ENCODE results near the gene TBCD.
"Not testable (repeated sequence)": the region's sequence is repeated elsewhere in the genome, so short reads cannot be mapped to it uniquely, and the experiment has no call there.

Gene TBCD

DNA sequence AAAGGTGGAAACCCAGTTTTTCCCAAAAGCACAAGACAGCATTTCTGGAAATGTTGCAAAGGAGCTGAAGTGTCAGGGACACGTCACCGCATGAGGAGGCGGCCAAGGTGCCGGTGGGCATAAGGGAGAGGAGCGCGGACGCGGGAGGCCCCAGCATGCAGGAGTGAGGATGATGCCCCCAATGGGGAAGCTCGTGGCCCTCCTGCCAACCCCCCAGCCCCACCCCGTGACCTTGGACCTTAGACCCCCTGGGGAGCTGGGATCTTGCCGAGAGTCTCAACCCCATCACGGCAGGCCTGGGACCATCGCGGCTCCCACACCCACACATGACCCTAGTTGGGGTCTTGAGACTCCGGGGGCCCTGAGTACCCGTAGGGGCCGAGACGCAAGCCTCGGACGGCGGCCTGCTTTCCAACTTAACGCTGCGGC is 208.1 kb downstream of the TBCD start:
- no peak for DNase-seq

DNA sequence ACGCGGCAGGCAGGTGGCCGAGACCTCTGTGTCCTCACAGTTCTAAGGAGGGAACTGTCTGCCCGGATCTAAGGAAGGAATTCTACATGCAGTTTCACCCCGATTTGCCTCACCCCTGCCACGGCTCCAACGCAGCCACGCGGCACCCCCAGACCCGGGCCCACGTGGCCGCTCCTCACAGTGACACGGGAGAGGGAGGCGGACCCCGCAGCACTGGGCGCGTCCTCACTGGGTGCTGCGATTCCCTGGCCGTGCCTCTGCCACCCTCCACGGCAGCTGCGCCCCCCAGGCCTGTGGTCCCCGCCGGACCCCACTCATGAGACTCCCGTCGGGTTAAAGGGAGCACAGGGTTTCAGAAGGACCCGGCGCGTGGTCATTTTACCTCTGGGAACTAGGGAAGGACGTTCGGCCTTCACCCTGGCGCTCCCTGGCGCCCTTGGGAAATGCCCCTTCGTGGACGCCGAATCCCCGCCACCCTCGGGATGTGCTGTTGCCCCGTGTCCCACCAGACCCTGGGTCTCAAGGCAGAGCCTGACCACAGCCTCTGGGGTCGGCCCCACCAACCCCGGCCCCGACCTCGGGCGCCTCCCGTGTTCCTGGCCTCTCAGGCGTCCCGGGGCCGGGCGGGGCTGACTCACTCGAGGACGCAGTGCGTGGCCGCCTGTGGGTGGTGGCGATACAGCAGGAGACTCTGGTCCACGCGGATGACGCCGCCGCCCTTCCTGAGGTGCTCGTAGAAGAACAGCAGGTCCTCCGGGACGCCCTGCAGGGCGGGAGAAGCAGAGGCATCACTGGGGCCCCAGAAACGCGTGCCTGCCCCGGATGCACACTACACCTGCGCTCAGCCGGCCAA is 208.8 kb downstream of the TBCD start:
- DNase-seq = no peak

DNA sequence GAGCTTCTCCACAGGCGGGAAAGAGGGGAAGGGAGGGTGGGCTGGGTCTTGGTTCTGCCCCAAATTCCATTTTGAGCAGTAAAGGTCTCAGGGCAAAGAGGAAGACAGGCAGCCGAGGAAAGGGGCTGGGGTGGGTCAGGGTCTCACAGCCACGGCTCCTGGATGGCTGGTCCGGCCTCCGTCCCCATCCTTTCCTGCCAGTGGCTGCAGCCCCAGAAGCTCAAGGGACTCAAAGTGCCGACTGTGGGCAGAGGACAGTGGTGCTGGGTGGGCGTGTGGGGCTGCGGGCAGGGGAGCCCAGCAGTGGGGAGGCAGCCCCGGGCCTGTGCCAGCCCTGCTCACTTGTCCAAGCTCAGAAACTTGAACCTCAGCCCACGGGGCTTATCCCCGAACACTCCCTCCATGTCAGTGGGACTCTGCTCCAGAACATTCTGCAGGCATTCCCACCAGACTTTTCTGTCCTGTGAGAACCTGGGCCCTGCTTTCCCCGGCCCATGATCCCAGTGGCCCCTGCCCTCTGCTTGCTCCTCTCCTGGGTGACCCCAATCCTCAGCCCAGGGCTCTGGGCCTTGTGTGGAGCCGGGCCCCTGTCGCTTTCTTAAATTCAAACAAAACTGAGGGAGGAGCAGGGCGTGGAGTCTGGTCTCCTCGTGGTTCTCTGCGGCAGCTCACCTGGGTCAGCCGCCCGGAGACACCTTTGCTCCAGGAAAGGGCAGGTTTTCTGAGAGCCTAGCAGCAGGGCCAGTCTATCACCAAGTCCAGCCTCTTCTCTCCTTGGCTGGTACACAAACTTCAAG is 209.7 kb downstream of the TBCD start:
- no peak for DNase-seq

DNA sequence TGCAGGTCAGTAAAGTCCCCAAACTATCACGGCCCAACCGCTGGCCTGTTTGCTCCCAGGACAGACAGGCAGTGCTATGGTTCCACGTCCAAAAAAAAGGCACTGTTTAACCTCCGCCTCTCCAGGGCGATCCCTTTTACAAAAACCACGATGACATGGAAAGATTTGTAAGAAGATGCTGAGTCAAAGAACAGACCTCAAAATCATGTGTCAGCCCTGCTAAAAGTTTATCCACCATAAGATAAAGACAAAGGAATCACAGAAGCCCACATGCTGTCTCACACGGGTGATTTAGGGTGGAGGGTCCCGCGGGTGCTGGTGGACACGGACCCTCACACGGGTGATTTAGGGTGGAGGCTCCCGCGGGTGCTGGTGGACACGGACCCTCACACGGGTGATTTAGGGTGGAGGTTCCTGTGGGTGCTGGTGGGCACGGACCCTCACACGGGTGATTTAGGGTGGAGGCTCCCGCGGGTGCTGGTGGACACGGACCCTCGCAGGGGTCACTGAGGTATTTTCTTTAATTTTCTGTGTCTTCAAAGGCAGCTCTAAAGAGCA is 210.4 kb downstream of the TBCD start:
- no peak for DNase-seq

DNA sequence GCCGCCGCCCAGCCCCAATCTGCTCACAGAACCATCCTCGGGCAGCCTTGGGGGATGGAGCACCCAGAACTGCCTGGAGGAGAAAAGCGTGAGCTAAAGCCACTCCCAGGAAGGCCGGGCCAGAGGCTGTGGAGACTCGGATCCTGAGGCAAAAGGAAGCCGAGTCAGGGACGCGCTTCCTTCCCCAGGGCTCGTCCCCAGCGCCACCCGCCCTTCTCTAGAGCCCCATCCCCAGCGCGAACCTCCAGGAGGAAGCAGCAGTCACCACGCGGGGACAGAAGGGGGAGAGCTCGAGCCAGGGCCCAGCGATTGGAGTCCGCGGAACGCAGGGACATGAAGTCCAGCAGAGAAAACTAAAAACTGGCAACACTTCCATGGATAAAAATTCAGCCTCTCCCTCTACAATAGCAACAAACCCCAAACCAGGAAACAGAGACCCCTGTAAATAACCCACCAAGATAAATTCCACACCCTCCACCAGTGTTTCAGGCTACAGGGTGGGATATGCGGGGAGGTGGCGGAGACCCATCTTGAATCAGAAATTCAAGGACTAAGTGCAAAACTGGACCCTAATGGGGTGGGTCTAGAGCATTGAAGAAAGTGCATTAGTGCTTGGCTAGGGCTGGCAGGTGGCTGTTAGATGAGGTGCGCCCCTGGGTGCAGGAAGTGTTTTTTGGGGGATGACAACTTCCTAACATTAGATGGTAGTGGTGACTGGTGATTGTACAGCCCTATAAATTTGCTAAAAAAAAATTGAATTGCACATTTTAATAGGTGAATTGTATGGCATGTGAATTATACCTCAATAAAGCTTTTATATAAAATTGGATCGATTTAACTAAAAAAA is 211.5 kb downstream of the TBCD start:
- no peak for DNase-seq

DNA sequence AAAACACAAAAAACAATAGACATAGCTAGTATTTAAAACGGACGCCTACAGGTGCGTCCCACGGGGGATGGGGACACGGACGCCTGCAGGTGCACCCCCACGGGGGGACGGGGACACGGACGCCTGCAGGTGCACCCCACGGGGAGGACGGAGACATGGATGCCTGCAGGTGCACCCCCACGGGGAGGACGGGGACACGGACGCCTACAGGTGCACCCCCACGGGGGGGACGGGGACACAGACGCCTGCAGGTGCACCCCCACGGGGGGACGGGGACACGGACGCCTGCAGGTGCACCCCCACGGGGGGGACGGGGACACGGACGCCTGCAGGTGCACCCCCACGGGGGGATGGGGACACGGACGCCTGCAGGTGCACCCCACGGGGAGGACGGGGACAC is 212.6 kb downstream of the TBCD start:
- DNase-seq = not testable (repeated sequence)

DNA sequence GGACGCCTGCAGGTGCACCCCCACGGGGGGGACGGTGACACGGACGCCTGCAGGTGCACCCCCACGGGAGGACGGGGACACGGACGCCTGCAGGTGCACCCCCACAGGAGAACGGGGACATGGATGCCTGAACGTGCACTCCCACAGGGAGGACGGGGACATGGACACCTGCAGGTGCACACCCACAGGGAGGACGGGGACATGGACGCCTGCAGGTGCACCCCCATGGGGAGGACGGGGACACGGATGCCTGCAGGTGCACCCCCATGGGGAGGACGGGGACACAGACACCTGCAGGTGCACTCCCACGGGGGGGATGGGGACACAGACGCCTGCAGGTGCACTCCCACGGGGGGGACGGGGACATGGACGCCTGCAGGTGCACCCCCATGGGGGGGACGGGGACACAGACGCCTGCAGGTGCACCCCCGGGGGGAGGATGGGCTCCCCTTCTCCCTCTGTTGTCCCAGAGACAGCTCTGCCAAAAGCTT is 213.0 kb downstream of the TBCD start:
- no peak for DNase-seq

DNA sequence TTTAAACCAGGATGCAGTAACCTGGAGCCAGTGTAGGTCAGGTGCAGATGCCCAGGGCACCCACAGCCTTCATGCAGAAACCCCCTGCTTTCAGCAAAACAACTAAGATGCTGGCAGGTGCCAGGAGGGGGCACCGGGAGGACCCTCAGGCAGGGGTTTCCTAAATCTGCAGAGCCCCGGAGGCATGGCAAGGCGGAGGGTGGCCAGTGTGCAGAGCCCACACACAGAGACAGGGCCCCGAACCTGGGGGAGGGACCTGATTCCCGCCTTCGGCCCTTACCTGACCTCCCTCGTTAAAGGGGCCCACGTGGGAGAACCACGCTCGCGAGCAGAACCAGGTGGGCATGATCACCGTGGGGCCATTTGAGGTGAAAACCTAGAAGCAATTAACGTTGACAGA is 213.5 kb downstream of the TBCD start:
- DNase-seq = no peak

DNA sequence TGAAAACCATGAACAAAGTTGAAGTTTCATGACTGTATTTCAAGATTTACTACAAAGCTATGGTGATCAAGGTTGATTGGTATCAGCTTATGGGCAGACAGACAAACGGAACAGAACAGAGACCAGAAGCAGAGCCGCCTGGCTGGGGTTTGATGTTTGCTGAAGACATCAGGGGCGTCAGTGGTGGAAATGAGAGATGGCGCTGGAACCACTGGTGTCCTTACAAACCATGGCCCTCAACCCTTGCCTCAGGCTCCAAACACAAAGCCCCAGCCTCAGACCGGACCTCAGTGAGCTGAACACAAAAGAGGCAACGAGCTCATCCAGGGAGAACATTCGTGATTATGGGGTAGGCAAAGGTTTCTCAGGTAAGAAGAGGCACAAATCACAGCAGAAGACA is 214.6 kb downstream of the TBCD start:
- no peak for DNase-seq

DNA sequence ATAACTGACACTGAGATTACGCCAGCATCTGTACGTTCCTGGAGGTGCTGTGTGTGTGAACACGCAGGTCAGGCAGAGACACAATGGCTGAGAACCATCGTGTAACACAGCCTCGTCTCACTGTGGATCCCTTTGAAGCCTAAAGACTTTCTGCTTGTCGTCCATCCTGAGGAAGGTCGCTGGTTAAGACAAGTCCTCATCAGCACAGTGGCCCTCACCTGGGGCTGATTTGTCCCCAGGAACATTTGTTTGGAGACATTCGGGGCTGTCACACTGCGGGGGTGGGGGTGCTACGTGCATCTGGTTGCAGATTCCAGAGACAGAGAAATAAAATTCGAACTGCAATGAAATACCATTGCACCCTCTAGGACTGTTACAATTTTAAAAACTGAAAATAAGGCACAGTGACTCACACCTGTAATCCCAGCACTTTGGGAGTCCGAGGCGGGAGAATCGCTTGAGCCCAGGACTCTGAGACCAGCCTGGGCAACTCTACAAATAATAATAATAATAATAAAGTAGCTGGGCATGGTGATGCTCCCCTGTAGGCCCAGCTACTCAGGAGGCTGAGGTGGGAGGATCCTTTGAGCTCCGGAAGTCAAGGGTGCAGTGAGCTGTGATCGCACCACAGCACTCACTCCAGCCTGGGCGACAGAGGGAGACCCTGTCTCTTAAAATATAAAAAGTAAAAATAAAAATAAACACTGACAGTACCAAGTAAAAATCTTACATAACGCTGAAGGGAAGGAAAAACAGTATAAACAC is 215.6 kb downstream of the TBCD start:
- DNase-seq = no peak

DNA sequence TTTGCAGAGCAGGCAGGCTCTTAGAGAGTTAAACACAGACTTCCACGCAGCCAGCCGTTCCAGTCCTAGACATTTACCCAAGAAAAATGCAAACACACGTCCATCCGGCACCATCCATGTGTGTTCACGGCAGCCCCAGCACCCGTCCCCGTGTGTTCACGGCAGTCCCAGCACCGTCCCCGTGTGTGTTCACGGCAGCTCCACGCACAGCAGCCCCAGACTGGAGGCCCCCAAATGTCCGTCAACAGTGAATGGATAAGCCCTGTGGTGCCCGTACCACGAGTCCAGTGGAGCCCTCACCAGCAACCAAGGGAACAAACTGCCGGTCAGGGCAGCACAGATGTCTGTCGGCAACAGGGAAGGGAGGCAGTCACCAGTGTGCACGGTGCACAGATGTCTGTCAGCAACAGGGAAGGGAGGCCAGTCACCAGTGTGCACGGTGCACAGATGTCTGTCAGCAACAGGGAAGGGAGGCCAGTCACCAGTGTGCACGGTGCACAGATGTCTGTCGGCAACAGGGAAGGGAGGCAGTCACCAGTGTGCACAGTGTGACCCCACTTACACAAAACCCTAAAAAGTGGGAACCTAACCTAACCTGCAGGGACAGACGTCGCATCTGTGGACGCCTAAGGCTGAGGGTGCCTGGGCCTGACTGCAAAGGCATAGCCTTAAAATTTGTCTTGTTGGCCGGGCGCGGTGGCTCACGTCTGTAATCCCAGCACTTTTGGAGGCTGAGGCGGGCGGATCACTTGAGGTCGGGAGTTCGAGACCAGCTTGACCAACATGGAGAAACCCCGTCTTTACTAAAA is 216.4 kb downstream of the TBCD start:
- not testable (repeated sequence) for DNase-seq

DNA sequence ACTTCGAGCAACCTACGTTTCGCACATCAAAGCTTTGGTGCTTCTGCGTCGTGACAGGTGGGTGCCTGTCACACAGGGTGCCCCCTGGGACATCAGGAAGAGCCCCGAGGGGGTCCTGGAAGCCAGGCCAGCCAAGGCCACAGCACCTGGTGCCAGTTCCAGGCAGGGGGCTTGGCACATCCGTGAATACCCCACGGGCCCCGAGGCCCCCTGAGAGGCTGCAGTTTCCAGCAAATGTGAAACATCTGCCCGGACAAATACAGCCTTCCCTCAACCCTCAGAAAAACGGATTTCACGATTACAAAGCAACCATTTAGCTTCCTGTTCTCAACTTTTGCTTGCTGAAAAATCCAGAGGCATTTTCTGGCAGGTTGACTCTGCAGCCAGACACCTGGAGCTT is 218.2 kb downstream of the TBCD start:
- no peak for DNase-seq

DNA sequence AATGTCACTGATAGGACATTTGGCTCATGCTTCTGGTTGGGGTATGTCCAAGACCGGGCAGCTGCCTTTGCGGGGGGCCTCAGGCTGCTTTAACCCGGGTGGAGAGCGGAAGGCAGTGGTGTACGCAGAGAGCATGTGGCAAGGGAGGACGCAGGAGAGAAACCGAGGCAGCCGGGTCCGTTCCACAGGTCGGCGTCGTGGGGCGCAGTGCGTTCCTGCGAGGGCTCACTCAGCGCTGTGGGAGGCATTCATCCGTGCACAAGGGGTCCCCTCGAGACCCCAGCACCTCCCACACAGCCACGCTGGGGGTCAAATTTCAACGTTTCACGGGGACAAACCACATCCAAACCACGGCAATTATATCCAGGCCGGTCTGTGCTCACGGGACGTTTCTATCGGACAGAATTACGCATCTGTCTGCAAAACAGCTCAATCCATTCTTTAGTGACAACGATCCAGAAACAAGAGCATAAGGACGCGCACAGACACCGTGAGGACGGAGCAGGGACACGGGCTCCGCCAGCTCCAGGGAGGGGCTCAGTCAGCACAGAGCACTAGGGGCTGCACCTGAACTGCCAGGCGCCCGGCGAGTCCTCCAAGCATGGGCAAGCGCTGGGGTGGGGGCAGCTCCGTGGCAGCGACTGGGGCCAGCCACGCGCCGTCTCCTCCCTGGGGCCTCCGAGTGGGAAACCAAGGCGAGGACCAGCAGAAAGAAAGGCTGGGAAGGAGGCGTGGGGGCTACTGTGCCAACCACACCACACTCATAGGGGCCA is 219.1 kb downstream of the TBCD start:
- no peak for DNase-seq

DNA sequence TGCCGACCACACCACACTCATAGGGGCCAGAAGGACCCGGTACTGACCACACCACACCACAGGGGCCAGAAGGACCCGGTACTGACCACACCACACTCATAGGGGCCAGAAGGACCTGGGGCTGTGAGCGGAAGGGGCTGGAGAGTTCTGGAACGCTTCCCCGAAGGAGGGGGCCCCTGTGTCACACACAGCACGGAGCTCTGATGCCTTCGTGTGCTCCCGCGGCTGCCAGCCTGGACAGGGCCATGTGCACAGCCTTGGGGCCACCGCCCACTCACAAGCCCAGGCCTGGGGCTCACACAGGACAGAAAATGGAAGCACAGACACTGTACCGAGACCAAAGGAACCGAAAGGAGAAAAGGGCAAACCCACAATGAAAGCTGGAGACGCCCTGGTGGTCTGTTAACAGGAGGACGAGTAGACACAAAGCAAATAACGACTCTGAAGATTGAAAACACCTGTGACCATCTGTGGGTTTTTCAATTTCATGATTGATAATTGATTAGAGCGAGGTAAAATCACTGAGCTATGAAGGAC is 221.0 kb downstream of the TBCD start:
- no peak for DNase-seq

DNA sequence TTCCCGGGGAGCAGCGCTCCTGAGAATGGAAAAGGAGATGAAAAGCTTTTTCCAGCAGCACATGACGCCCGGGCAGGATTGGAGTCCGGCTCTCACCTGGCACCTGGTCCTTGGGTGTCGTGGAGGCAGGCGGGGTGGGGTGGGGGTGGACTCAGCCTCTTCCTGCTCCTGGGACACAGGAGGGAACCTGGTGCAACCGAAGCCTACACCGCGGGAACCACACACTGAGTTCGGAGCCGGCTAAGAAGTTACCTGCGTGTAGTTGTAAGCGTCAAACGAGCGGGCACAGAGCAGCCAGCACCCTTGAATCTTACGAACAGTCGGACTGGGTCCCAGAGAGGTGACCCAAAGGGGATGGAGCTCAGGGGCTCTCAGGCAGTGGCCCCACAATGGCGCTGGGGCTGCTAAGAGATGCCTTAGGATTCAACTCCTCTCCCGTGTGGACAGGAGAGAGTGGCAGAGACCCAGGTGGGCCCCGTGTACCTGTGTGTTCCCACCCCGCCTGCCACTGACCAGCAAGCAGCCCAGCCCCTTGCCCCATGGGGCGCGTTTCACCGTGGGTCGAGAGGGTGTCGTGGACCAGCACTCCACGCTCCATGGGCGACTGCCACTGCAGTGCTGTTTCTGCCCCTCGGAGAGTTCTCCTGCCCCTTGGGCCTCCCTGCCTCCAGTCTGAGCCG is 221.7 kb downstream of the TBCD start:
- no peak for DNase-seq

DNA sequence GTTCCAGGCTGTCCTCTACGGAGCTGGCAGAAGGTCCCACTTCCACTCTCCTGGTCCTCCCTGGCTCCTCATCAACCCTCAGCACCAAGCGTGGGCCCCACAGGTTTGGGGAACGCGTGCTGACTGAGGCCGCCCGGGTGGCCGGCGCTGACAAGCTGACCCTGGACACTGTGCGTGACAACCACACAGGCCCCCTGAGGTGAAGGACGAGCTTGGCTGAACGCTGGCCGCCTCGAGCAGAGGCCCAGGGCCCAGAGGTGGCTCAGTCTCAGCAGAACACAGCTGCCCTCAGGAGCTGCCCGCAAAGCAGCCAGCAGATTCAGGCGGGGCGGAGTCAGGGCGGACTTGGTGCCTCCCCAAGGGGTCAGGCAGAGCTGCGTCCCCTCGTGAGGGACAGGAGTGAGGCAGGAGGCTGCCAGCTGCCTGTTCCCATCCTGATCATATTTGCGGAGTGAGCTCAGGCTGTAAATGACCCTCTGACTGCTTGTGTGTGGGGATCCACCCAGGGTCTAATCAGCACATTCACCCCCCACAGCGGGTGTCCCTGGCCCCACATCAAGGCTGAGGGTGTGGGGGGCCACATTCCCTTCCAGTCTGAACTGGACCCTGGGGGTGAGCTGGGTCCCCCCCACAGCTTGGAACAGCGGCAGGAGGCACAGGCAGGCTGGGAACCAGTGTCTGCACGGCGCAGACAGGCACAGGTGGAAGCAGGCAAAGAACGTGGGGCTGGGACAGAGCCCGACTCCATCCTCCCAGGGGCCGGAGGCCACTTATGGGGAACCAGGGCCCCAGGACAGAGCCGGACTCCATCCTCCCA is 222.5 kb downstream of the TBCD start:
- DNase-seq = no peak

DNA sequence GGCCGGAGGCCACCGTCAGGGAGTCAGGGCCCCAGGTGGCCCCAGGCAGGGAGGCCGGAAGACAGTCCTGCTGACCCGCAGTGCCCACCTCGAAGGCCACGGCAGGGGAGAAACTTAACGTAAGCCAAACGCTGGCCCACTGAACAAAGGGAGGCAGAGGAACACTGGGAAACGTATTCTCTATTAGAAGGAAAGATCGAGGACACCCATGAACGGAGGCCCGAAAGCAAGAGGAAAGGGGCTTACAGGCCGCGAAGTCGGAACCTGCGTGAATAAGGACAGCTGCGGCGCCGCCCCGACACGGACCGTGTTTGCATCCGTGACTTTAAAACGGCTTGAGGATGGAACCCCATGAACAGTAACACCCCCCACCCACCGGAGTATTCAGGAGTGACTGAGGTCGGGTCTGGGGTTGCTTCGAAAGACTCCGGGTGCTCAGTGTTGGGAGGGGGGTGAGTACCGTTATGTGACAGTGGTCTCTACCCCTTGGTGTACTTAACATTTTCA is 225.2 kb downstream of the TBCD start:
- DNase-seq = no peak

DNA sequence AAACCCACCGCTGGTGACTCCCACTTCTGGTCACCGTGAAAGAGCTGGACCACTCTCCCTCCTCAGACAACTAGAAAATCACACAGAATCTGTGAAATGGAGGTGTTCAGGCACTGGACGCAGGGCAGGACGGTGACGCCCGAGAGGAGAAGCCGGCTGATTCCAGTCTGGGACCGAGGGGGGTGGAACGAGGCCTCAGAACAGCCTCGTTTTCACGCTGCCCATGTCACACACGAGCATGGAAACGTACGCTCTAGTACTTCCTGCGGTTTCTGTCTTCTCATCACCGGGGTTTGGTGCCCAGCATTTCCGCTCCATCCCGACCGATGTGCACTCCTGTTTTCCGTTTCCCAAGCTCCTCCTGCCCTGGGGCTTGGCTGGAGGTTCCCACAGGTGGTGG is 225.7 kb downstream of the TBCD start:
- DNase-seq = no peak
